ENCODE data around the gene HPS4.

GRCh38 chr22:26444777-26445176, 38.8 kb downstream of the HPS4 start:
- TF ChIP-seq CTCF (IDR thresholded peaks at IDR 0.05): no peak
- TF ChIP-seq POLR2A (IDR thresholded peaks at IDR 0.05): no peak

Measured in Peyer's patch (tissue), 4 donors.